Activated CD8-positive, alpha-beta memory T cell treated with anti-CD3 and anti-CD28 coated beads for 1 hour (primary cell): ENCODE measurements around the gene CRNN.

Source experiments
- DNase-seq, 2 donors: peaks; one replicate each; pipeline ENCODE4 v3.0.0-alpha.2; 2020; ENCODE audit warnings: low read depth in 1 of 2; ENCODE audit errors: extremely low read depth in 1 of 2

CRNN gene

GRCh38 chr1:152426731-152427130 lies 12.7 kb upstream of the CRNN start:
- no peak for DNase-seq

- no peak for DNase-seq
Measured at GRCh38 chr1:152419917-152420316, 5.9 kb upstream of the CRNN start.

GRCh38 chr1:152415454-152416227 lies 1.6 kb upstream of the CRNN start:
- DNase-seq, result no peak

- DNase-seq, result no peak
Measured at GRCh38 chr1:152412756-152413155, 1.3 kb downstream of the CRNN start.

- DNase-seq, result no peak
Measured at GRCh38 chr1:152411134-152411533, 2.9 kb downstream of the CRNN start.

- no peak for DNase-seq
Measured at GRCh38 chr1:152410599-152410998, 3.5 kb downstream of the CRNN start.

GRCh38 chr1:152410028-152410427 lies 4.0 kb downstream of the CRNN start:
- no peak for DNase-seq

GRCh38 chr1:152408664-152409063 lies 5.4 kb downstream of the CRNN start:
- DNase-seq, result no peak

- no peak for DNase-seq
Measured at GRCh38 chr1:152398812-152399698, 15.0 kb downstream of the CRNN start.

- DNase-seq, result no peak
Measured at GRCh38 chr1:152397474-152397873, 16.6 kb downstream of the CRNN start.

GRCh38 chr1:152394151-152394550 lies 19.9 kb downstream of the CRNN start:
- DNase-seq, result no peak

GRCh38 chr1:152392909-152393308 lies 21.2 kb downstream of the CRNN start:
- no peak for DNase-seq

- DNase-seq, result no peak
Measured at GRCh38 chr1:152388889-152389288, 25.2 kb downstream of the CRNN start.

GRCh38 chr1:152386940-152387339 lies 27.1 kb downstream of the CRNN start:
- DNase-seq, result no peak

GRCh38 chr1:152380932-152381331 lies 33.1 kb downstream of the CRNN start:
- no peak for DNase-seq

GRCh38 chr1:152374451-152374850 lies 39.6 kb downstream of the CRNN start:
- no peak for DNase-seq

GRCh38 chr1:152372672-152373071 lies 41.4 kb downstream of the CRNN start:
- no peak for DNase-seq

GRCh38 chr1:152367436-152367835 lies 46.6 kb downstream of the CRNN start:
- no peak for DNase-seq

- DNase-seq, result no peak
Measured at GRCh38 chr1:152359906-152360305, 54.2 kb downstream of the CRNN start, which contains the start of gene FLG2. FLG2 (minus strand) TSS chr1:152360006; CDS start chr1:152358884, 1,122 bp downstream.
